ENCODE measurements around the gene TTC13. TPM values are rescaled to one million over a fixed set of nuclear protein-coding genes. Genes with fewer than 3 reads are reported as not detected.

TTC13 gene
- total RNA-seq, 4 donors from 2014 or later = 8.4 to 27.0 (median 11.5) TPM

- WGBS = 82% methylated on average over 1 of the region's 1 CpG
- H3K4me1 ChIP-seq = peaks cover 8 to 18% (median 12%) of the 10 kb centered on the region in 4 donors
- H3K27me3 ChIP-seq = no peaks in the 10 kb centered on the region
- no peak for DNase-seq (ENCODE audit: extremely low spot score)
- H3K27ac ChIP-seq (replicated peaks in 1 of 4) = no peak overlapping the region
- peaks cover 0 to 18% (median 14%) of the 10 kb centered on the region in 4 donors for H3K36me3 ChIP-seq
- no peak for TF ChIP-seq EP300 (IDR thresholded peaks at IDR 0.05)
- no peak for TF ChIP-seq CTCF (IDR thresholded peaks at IDR 0.05)
- no peak for TF ChIP-seq POLR2A (IDR thresholded peaks at IDR 0.05; ENCODE audit: low read depth)
- no peak for TF ChIP-seq POLR2AphosphoS5 (IDR thresholded peaks at IDR 0.05)
- H3K9me3 ChIP-seq = no peaks in the 10 kb centered on the region
- intact Hi-C loops (cut with DNase I) = no loop called here
- H3K4me3 ChIP-seq = no peak overlapping the region
These were observed 5.8 kb downstream of the TTC13 start for GRCh38 chr1:230972855-230973271.

GRCh38 chr1:230971771-230972170, 6.9 kb downstream of the TTC13 start:
- Histone ChIP-seq H3K27me3 (no peaks in the 10 kb centered on the region), H3K4me1 (peaks cover 1 to 8% (median 4%) of the 10 kb centered on the region in 4 donors), H3K4me3 (no peak overlapping the region), H3K27ac (replicated peaks in 1 of 4) (no peak overlapping the region), H3K36me3 (peaks cover 0 to 18% (median 14%) of the 10 kb centered on the region in 4 donors), H3K9me3 (no peaks in the 10 kb centered on the region)
- intact Hi-C loops (cut with DNase I) = no loop called here
- TF ChIP-seq CTCF (IDR thresholded peaks at IDR 0.05) (no peak), POLR2A (IDR thresholded peaks at IDR 0.05; ENCODE audit: low read depth) (no peak), EP300 (IDR thresholded peaks at IDR 0.05) (no peak), POLR2AphosphoS5 (IDR thresholded peaks at IDR 0.05) (no peak)
- no peak for DNase-seq (ENCODE audit: extremely low spot score)

GRCh38 chr1:230970432-230970831, 8.2 kb downstream of the TTC13 start:
- Histone ChIP-seq H3K27ac (replicated peaks in 1 of 4) (no peak overlapping the region), H3K36me3 (peaks cover 0 to 6% (median 3%) of the 10 kb centered on the region in 4 donors), H3K4me3 (no peak overlapping the region), H3K27me3 (no peaks in the 10 kb centered on the region), H3K9me3 (no peaks in the 10 kb centered on the region), H3K4me1 (no peaks in the 10 kb centered on the region)
- intact Hi-C loops (cut with DNase I) = no loop called here
- TF ChIP-seq POLR2A (IDR thresholded peaks at IDR 0.05; ENCODE audit: low read depth) (no peak), CTCF (IDR thresholded peaks at IDR 0.05) (no peak), POLR2AphosphoS5 (IDR thresholded peaks at IDR 0.05) (no peak), EP300 (IDR thresholded peaks at IDR 0.05) (no peak)
- DNase-seq (ENCODE audit: extremely low spot score) = no peak
- 90% methylated on average over 5 of the region's 5 CpGs for WGBS

- H3K27ac ChIP-seq (replicated peaks in 1 of 4) = no peak overlapping the region
- no peaks in the 10 kb centered on the region for H3K4me1 ChIP-seq
- peaks cover 0 to 6% (median 3%) of the 10 kb centered on the region in 4 donors for H3K36me3 ChIP-seq
- no peak for DNase-seq (ENCODE audit: extremely low spot score)
- no peak overlapping the region for H3K4me3 ChIP-seq
- H3K9me3 ChIP-seq = no peaks in the 10 kb centered on the region
- WGBS = 94% methylated on average over 5 of the region's 5 CpGs
- H3K27me3 ChIP-seq = no peaks in the 10 kb centered on the region
- TF ChIP-seq CTCF (IDR thresholded peaks at IDR 0.05) (no peak), POLR2A (IDR thresholded peaks at IDR 0.05; ENCODE audit: low read depth) (no peak), EP300 (IDR thresholded peaks at IDR 0.05) (no peak), POLR2AphosphoS5 (IDR thresholded peaks at IDR 0.05) (no peak)
- intact Hi-C loops (cut with DNase I) = no loop called here
These were observed 12.2 kb downstream of the TTC13 start for GRCh38 chr1:230966358-230966873.

- H3K27ac ChIP-seq (replicated peaks in 1 of 4) = no peak overlapping the region
- no peaks in the 10 kb centered on the region for H3K4me1 ChIP-seq
- H3K4me3 ChIP-seq = no peak overlapping the region
- no peaks in the 10 kb centered on the region for H3K9me3 ChIP-seq
- H3K36me3 ChIP-seq = peaks cover 0 to 6% (median 4%) of the 10 kb centered on the region in 4 donors
- intact Hi-C loops (cut with DNase I) = no loop called here
- TF ChIP-seq EP300 (IDR thresholded peaks at IDR 0.05) (no peak), CTCF (IDR thresholded peaks at IDR 0.05) (no peak), POLR2A (IDR thresholded peaks at IDR 0.05; ENCODE audit: low read depth) (no peak), POLR2AphosphoS5 (IDR thresholded peaks at IDR 0.05) (no peak)
- no peak for DNase-seq (ENCODE audit: extremely low spot score)
- 88% methylated on average over 5 of the region's 5 CpGs for WGBS
- H3K27me3 ChIP-seq = no peaks in the 10 kb centered on the region
These were observed 13.1 kb downstream of the TTC13 start for GRCh38 chr1:230965535-230965934.
